Breast epithelium (tissue), 3 donors: Measurements from ENCODE around the gene POR.

Source experiments
- POLR2A ChIP-seq: fragments of 450-650 bp; IDR thresholded peaks from one replicate; pipeline ENCODE4 v1.6.1; 2016; ENCODE audit warnings: antibody characterized with exemption, mild to moderate bottlenecking, moderate library complexity
- POLR2AphosphoS5 ChIP-seq, 3 donors: sonication (generic); formaldehyde crosslinking; IDR thresholded peaks; one replicate each; pipeline ENCODE4 v1.6.1; 2017; ENCODE audit warnings: antibody characterized with exemption in 3 of 3
- TF ChIP-seq, protein P1 (sequence below), 3 donors: fragments of 450-650 bp; IDR thresholded peaks; one replicate each; pipeline ENCODE4 v1.5.1; 2016 to 2017; ENCODE audit warnings: antibody characterized with exemption in 3 of 3, mild to moderate bottlenecking in 3 of 3, moderate library complexity in 3 of 3

DNA sequence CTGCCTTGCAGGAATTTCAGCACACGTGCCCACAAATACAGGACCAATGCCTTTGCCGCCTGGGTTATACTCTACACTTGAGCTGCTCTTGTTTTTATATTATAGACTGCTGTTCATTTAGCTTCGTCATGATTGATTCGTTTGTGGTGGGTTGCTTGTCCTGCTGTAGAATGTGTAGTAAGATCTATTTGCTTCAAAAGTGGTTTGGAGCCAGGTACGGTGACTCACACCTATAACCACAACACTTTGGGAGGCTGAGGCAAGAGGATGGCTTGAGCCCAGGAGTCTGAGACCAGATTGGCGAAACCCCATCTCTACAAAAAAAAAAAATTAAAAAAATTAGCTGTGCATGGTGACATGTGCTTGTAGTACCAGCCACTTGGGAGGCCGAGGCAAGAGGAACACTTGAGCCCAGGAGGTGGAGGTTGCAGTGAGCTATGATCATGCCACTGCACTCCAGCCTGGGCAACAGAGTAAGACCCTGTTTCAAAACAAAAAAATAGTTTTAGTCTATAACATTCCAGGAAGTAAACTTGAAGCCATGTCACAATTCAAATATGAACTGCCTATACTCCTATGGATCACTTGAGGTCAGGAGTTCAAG is 45.1 kb upstream of the POR start:
- TF ChIP-seq, protein P1, sequence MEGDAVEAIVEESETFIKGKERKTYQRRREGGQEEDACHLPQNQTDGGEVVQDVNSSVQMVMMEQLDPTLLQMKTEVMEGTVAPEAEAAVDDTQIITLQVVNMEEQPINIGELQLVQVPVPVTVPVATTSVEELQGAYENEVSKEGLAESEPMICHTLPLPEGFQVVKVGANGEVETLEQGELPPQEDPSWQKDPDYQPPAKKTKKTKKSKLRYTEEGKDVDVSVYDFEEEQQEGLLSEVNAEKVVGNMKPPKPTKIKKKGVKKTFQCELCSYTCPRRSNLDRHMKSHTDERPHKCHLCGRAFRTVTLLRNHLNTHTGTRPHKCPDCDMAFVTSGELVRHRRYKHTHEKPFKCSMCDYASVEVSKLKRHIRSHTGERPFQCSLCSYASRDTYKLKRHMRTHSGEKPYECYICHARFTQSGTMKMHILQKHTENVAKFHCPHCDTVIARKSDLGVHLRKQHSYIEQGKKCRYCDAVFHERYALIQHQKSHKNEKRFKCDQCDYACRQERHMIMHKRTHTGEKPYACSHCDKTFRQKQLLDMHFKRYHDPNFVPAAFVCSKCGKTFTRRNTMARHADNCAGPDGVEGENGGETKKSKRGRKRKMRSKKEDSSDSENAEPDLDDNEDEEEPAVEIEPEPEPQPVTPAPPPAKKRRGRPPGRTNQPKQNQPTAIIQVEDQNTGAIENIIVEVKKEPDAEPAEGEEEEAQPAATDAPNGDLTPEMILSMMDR (IDR thresholded peaks at IDR 0.05) = no peak
- TF ChIP-seq POLR2A = no peak
- no peak for TF ChIP-seq POLR2AphosphoS5 (IDR thresholded peaks at IDR 0.05)
